ENCODE results near the gene SIRPB1. TPM values are rescaled to one million over a fixed set of nuclear protein-coding genes. Genes with fewer than 3 reads are reported as not detected.

SIRPB1 gene
- 10 to 100 TPM in 1 of 4 donors, 1 to 10 TPM in 2, not detected in 1; 4.2 to 48.3 (median 6.2) TPM for total RNA-seq

DNA sequence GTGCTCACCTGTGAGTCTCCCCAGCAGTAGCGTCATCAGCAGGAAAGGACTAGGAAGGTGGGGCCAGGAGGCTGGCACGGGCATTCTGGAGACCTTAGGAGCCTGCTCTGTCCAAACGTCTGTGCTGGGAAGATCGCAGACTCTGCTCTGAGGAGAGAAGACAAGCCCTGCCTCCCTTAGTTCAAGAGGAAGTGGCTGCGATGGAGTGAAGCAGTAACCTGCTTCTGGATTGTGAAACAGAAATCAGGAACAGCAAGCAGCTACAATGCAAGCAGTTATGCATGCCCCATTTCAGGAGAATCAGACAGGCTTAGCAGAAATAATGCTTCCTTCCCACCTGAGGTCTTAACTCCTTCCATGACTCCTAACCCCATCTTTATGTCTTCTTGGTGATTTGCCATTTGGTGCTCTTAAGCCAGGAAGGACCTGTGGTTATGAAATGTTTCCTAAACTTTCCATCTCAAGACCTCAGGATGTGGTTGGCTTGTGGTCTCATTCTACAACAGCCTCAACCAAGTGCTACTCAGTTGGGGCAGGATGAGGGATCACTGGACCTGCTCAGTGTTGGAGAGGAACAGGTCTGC is at the start of gene SIRPB1:
SIRPB1 (minus strand) TSS at position 149 of the 584 bp plus-strand sequence; CDS start at position 84, 65 bp downstream.
- TF ChIP-seq, protein P1, sequence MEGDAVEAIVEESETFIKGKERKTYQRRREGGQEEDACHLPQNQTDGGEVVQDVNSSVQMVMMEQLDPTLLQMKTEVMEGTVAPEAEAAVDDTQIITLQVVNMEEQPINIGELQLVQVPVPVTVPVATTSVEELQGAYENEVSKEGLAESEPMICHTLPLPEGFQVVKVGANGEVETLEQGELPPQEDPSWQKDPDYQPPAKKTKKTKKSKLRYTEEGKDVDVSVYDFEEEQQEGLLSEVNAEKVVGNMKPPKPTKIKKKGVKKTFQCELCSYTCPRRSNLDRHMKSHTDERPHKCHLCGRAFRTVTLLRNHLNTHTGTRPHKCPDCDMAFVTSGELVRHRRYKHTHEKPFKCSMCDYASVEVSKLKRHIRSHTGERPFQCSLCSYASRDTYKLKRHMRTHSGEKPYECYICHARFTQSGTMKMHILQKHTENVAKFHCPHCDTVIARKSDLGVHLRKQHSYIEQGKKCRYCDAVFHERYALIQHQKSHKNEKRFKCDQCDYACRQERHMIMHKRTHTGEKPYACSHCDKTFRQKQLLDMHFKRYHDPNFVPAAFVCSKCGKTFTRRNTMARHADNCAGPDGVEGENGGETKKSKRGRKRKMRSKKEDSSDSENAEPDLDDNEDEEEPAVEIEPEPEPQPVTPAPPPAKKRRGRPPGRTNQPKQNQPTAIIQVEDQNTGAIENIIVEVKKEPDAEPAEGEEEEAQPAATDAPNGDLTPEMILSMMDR (IDR thresholded peaks at IDR 0.05; ENCODE audit: low read depth): no peak

DNA sequence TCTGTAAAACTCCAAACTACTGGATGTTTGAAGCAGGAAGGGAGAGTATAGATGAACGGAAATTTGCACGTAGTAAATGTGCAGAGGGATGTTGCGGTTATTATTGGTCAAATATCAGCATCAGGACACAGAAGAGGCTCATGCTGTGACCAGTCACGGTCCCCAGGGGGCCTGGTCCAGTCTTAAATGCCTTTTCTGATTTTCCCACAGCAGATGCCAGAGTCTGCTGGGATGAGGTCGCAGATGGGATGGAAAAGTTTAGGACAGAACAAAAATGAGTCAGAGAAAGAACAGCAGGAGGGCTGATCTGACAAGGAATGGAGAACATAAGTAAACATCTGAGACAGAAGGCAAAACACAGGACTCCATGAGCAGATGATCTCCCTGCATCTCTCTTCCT is 49.5 kb upstream of the SIRPB1 start:
- TF ChIP-seq, protein P1 (IDR thresholded peaks at IDR 0.05; ENCODE audit: low read depth): no peak

DNA sequence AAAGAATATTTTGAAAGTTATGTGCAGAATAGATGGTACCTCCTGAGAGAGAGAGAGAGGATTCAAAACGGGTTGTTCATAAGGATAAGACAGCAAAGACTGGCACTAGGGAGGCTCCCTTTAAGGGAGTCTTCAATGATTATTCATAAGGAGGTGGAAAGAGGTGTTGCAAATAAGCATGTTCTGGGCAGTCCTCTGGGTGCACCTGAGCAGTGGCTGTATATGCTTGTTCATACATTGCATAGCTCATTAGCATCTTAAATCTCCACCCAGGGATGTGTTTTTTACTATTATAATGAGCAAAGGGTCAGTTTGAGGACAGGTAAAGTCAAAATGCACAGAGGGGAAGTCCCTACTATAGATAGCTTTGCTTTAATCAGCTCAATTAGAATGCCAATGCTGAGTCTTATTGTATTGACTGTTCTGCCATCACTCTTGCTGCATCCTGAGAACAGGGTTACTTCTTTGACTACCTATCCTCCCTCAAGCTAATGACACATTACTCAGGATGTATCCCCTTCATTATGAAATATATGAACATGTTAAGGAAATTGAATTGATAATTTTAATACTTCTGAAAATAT is 47.8 kb upstream of the SIRPB1 start:
- TF ChIP-seq, protein P1 (IDR thresholded peaks at IDR 0.05; ENCODE audit: low read depth): no peak

DNA sequence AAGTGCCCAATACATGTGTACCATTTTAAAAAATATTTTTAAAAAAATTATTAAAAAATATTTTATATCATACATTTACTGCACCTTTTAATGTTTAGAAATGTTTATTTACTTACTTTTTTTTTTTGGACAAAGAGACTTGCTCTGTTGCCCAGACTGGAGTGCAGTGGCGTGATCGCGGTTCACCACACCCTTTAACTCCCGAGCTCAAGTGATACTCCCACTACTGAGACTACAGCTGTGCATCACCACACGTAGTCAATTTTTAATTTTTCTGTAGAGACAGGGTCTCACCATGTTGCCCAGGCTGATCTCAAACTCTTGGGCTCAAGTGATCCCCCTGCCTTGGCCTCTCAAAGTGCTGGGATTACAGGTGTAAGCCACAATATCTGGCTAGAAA is 47.0 kb upstream of the SIRPB1 start:
- TF ChIP-seq, protein P1 (IDR thresholded peaks at IDR 0.05; ENCODE audit: low read depth): no peak

DNA sequence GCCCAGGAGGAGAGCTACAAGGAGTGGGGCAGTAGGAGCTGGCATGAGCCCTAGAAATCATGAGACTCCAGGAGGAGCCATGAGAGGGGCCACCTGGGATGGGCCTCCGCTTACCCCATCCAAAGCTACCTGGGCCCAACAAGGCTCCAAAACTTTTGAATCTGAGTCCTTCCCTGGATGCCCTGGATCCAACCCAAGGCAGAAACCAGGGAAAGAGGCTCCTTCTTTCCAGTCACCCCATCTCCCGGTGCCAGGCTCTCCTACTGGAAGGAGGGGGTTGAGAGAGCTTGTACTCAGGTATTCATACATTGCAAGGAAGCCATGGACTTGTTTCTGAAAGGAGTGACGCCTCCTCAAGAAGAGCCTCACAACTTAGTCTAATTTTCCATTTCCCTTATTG is 45.5 kb upstream of the SIRPB1 start:
- TF ChIP-seq, protein P1 (IDR thresholded peaks at IDR 0.05; ENCODE audit: low read depth): no peak

DNA sequence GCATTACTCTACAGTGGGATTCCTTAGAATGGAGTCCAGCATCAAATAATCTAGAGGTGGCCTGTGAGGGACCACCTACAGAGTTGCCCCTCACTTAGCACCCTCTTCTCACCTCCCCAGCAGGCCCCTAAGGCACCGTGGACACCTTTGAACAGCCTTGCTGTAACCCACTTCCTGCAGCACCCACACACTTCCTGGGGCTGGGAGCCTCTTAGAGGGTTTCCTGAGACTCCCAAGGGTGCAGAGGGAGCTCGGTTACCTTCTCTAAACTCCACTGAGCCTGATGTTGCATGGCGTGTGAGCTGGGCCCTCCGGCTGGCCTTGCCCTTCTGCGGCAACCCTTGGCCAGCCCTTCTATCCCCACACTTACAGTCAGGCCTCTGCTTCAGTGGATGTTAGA is 45.1 kb upstream of the SIRPB1 start:
- TF ChIP-seq, protein P1 (IDR thresholded peaks at IDR 0.05; ENCODE audit: low read depth): no peak

DNA sequence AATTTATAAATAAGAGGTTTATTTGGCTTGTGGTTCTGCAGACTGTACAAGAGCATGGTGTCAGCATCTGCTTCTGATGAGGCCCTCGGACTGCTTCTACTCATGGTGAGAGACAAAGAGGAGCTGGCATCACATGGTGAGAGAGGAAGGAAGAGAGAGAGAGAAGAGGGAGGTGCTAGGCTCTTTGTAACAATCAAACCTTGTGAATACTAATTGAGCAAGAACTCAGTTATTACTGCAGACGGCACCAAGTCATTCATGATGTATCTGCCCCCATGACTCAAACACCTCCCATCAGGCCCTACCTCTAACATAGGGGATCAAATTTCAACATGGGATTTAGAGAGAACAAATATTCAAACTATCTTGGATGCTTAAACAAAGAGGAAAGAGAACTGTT is 44.1 kb upstream of the SIRPB1 start:
- TF ChIP-seq, protein P1 (IDR thresholded peaks at IDR 0.05; ENCODE audit: low read depth): no peak
